Measurements from ENCODE around the gene ABCC3. TPM values are rescaled to one million over a fixed set of nuclear protein-coding genes. Genes with fewer than 3 reads are reported as not detected.
"Not testable (repeated sequence)": the region's sequence is repeated elsewhere in the genome, so short reads cannot be mapped to it uniquely, and the experiment has no call there.

ABCC3 gene
- total RNA-seq, 1 donor from 2014 or later = 3.6 TPM

DNA sequence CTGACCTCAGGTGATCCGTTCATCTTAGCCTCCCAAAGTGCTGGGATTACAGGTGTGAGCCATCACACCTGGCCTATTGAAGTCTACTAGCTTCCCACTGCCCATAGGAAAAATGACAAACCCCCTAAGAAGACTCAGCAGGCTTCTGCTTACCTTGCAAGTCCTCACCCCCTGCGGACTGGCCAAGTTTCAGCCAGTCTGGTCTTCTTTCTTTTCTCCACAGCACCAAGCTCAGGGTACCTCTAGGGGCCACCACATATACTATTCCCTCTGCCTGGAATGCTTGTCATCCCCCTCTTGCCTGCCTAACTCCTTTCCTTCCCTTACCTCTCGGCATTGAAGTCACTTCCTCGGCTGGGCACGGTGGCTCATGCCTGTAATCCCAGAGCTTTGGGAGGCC lies 31.2 kb downstream of the ABCC3 start:
- DNase-seq (ENCODE audit: low read depth, low spot score) = no peak

DNA sequence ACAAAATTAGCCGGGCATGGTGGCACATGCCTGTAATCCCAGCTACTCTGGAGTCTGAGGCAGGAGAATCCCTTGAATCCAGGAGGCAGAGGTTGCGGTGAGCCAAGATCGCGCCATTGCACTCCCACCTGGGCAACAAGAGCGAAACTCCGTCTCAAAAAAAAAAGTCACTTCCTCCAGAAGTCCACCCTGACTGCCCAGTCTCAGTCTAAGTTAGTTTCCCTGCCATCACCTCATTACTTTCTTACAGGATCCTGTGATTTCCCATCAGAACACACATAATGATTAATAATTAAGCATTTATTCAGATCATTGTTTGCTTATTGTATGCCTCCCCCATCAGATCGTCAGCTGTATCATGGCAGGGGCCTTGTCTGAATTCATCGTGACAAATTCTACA lies 31.6 kb downstream of the ABCC3 start:
- no peak for DNase-seq (ENCODE audit: low read depth, low spot score)

DNA sequence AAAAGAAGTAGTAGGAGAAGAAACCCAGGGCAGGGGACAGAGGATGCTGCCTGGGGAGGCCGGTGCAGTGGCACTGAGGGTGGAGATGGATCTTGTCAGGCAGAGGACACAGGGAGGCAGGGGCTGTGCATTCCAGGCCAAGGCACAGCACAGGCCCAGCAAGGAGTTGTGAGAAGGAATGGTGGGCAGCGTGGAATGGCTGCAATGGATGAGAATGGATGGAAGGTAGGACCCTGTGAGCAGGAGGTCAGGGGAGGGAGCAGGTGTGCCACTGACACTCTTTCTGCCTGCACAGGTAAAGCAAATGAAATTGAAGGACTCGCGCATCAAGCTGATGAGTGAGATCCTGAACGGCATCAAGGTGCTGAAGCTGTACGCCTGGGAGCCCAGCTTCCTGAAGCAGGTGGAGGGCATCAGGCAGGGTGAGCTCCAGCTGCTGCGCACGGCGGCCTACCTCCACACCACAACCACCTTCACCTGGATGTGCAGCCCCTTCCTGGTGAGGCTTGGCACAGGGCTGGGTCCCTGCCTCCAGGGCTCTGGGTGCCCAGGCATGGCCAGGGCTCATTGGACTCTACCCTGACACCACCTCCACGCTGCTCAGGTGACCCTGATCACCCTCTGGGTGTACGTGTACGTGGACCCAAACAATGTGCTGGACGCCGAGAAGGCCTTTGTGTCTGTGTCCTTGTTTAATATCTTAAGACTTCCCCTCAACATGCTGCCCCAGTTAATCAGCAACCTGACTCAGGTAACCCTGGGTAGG lies 32.8 kb downstream of the ABCC3 start:
- no peak for DNase-seq (ENCODE audit: low read depth, low spot score)

DNA sequence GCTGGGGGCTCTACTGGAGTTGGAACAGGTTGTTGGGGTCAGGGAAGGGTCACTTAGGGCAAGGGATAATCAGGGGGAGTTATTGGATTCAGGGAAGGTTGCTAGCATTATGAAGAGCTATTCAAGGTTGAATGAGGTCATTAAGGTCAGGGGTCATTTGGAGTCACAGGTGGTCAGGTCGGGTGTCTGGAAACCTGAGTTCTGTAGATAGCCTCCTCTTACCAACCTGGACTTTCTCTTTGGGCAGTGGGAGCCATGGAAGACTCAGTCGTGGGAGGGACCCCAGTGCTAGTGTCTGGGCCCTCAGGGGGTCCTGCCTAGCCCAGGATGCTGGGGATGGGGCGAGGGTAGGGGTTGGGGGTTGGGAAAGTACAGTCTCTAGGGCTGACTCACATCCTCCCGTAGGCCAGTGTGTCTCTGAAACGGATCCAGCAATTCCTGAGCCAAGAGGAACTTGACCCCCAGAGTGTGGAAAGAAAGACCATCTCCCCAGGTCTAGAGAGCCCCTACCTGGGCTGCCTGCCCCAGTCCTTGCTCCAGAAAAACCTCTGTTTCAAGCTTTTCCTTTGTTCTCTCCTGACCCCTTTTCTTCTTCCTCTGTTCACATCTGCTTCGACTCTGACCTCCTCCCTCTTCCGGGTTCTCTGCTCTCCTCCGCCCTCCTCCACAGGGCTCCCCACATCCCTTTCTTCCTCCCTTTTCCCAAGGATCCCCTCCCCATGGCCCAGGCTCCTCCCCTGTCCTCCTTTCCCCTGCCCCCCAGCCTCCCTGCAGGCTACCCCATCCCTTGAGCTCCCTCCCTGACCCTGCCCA lies 33.5 kb downstream of the ABCC3 start:
- no peak for DNase-seq (ENCODE audit: low read depth, low spot score)

DNA sequence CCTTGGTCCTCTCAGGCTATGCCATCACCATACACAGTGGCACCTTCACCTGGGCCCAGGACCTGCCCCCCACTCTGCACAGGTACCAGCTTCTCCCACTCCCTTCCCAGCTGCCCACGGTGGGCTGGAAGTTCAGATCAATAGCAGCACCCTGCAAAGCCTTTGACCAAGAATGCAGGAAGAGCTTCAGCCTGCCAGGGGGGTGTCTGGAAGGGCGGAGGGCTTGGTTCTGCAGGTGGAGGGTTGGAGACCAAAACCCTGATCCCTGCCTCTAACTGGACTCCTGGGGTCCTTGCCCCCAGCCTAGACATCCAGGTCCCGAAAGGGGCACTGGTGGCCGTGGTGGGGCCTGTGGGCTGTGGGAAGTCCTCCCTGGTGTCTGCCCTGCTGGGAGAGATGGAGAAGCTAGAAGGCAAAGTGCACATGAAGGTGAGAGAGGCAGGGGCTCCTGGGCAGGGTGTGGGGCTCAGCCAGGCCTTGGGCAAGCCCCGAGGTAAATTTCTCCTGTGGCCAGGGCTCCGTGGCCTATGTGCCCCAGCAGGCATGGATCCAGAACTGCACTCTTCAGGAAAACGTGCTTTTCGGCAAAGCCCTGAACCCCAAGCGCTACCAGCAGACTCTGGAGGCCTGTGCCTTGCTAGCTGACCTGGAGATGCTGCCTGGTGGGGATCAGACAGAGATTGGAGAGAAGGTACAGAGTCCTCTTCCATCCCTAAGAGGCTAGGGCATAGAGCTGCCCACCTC lies 34.3 kb downstream of the ABCC3 start:
- no peak for DNase-seq (ENCODE audit: low read depth, low spot score)

DNA sequence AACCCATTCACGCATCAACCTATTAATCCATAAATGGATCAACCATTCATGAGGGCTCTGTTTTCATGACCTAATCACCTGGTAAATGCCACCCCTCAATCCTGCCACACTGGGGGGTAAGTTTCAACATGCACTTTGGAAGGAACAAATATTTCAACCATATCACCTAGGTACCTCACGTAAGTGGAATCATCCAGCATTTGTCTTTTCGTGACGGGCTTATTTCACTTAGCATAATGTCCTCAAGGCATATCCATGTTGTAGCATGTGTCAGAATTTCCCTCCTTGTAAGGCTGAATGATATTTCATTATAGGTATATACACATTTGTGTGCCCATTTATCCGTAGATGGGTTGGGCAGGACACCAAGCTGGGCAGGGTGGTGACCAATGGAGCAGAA lies 37.4 kb downstream of the ABCC3 start:
- DNase-seq (ENCODE audit: low read depth, low spot score) = no peak

DNA sequence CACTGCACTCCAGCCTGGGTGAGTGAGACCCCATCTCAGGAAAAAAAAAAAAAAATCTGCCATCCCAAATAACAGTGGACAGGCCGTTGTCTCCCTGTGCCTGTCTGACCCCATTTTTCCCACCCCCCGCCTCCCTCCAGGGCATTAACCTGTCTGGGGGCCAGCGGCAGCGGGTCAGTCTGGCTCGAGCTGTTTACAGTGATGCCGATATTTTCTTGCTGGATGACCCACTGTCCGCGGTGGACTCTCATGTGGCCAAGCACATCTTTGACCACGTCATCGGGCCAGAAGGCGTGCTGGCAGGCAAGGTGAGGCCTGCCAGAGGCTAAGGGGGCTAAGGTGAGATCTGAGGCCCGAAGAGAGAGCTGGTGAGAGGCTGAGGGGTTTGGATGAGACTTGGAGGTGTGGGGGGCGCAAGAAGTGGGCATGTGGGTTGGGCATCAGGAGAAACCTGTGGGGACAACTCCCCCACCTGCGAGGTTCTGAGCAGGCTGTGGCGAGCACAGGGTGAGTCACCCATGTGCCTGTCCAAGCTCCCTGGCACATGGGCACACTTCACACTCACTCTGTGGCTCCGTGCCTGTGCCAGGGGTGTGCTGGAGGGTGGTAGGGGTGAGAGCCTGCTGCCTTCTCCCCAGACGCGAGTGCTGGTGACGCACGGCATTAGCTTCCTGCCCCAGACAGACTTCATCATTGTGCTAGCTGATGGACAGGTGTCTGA lies 38.3 kb downstream of the ABCC3 start:
- no peak for DNase-seq (ENCODE audit: low read depth, low spot score)

DNA sequence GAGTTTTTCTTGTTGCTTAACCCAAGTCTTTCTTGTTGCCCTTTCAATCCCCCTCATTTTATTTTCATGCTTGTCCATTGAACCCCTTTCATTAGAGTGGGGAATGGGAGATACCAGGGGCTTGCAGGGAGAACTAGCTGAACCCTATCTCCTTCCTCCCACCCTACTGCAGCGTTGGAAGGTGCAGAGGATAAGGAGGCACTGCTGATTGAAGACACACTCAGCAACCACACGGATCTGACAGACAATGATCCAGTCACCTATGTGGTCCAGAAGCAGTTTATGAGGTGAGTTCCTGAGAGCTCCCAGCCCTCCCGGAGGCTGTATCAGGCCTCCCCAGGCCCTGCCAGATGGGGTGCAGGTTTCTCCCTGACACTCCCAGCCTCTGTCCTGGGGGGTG lies 40.5 kb downstream of the ABCC3 start:
- DNase-seq (ENCODE audit: low read depth, low spot score) = no peak

DNA sequence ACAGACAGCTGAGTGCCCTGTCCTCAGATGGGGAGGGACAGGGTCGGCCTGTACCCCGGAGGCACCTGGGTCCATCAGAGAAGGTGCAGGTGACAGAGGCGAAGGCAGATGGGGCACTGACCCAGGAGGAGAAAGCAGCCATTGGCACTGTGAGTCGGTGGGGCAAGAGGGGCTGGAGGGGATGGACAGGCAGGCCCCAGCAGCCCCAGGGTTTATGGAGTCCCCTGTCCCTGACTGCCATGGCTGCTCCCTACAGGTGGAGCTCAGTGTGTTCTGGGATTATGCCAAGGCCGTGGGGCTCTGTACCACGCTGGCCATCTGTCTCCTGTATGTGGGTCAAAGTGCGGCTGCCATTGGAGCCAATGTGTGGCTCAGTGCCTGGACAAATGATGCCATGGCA lies 40.9 kb downstream of the ABCC3 start:
- no peak for DNase-seq (ENCODE audit: low read depth, low spot score)

DNA sequence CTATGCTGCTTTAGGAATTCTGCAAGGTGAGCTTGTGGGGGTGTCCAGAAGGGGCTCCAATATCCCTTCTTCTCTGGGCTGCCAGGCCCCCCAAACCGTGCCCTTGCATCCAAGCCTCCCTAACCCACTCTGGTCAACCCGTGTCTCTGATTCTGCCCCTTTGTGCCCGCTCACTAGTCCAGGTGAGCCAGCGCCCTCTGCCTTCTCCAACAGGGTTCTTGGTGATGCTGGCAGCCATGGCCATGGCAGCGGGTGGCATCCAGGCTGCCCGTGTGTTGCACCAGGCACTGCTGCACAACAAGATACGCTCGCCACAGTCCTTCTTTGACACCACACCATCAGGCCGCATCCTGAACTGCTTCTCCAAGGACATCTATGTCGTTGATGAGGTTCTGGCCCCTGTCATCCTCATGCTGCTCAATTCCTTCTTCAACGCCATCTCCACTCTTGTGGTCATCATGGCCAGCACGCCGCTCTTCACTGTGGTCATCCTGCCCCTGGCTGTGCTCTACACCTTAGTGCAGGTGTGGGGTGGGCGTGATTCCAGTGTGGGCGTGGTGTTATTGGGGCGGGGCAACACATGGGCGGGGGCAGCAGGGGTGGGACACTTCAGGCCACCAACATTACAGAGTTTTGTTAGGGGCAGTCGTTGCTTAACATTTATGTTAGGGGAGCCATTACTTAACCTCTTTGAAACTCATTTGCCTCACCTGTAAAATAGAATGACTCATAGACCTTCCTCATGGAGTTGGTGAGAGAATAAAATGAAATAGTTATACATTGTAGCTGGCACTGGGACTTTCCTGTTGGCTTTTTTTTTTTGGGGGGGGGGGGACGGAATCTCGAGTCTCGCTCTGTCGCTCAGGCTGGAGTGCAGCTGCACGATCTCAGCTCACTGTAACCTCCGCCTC lies 41.6 kb downstream of the ABCC3 start:
- DNase-seq (ENCODE audit: low read depth, low spot score) = no peak

DNA sequence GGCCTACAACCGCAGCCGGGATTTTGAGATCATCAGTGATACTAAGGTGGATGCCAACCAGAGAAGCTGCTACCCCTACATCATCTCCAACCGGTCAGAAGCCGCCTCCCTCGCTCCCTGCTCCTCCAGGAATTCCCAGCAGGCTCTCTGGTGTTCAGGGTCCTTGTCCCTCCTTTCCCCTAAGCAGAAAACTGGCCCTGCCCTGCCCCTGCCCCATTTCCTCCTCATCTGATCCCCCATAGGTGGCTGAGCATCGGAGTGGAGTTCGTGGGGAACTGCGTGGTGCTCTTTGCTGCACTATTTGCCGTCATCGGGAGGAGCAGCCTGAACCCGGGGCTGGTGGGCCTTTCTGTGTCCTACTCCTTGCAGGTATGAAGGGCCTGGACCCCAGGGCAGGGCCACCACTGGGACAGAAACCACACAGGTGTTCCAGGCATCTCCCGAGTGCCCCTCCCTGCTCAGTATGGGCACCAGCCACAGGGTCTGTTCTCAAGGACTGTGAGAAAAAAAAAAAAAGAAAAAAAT lies 43.2 kb downstream of the ABCC3 start:
- DNase-seq (ENCODE audit: low read depth, low spot score) = no peak

DNA sequence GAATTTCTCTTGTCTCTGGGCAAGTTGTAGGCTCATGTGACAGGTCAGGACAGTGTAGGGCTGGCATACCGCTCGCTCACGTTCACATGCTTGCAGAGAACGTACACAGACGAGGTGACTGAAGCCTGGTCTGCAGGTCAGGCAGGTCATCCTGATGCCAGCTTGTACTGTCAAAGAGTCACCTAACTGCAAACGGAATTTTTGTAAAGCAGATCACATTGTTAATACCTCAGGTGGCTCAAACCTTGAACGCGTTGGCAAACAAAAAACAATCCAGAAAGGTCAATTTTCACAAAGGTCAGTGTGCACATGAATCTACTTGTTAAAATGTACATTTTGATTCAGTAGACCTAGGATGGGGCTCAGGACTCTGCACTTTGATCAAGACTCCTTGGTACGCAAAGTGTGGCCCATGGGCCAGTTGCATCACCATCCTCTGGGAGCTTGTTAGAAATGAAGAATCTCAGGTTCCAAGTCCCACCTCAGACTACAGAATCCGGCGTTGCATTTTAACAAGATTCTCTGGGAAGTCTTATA lies 44.4 kb downstream of the ABCC3 start:
- DNase-seq (ENCODE audit: low read depth, low spot score) = no peak

DNA sequence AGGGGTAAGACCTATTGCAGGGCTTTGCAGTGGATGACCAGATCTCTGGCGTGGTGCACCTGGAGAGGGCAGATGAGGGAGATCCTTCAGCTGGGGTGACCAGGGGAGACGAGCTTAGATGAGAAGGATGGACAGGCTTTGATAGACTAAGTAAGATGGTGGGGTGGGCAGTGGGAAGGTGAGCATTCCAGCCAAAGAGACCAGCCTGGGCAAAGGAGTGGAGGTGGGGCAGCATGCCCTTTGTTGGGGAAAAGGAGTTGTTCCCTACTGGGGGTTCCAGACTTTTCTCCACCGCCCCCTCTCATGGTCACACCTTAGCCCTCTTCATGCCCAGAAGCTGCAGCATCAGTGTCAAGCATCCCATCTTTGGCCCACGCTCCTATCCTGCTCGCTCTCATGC lies 45.4 kb downstream of the ABCC3 start:
- DNase-seq (ENCODE audit: low read depth, low spot score) = no peak

DNA sequence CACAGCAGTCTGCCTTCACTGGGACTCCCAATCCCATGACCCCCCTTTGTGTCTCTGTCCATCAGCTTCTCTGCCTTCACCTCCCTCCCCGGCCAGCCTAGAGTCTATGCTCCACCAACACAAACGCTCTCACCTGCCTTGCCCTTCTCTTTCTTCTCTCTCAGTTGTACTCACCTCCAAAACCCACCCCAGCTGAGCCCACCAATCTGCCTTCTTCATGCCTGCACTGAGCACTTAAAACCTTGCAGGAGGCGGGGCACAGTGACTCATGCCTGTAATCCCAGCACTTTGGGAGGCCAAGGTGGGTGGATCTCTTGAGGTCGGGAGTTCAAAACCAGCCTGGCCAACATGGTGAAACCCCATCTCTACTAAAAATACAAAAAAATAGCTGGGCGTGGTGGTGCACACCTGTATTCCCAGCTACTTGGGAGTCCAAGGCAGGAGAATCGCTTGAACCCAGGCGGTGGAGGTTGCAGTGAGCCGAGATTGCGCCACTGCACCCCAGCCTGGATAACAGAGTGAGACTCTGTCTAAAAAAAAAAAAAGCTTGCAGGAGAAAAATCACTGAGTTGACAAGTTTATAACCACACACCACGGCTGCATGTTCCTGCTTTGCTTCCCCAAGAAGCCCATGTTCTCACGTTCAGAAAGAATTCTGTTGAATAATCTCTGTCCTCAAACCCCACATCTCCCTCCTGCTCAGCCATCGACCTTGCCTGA lies 46.0 kb downstream of the ABCC3 start:
- not testable (repeated sequence) for DNase-seq (ENCODE audit: low read depth, low spot score)

DNA sequence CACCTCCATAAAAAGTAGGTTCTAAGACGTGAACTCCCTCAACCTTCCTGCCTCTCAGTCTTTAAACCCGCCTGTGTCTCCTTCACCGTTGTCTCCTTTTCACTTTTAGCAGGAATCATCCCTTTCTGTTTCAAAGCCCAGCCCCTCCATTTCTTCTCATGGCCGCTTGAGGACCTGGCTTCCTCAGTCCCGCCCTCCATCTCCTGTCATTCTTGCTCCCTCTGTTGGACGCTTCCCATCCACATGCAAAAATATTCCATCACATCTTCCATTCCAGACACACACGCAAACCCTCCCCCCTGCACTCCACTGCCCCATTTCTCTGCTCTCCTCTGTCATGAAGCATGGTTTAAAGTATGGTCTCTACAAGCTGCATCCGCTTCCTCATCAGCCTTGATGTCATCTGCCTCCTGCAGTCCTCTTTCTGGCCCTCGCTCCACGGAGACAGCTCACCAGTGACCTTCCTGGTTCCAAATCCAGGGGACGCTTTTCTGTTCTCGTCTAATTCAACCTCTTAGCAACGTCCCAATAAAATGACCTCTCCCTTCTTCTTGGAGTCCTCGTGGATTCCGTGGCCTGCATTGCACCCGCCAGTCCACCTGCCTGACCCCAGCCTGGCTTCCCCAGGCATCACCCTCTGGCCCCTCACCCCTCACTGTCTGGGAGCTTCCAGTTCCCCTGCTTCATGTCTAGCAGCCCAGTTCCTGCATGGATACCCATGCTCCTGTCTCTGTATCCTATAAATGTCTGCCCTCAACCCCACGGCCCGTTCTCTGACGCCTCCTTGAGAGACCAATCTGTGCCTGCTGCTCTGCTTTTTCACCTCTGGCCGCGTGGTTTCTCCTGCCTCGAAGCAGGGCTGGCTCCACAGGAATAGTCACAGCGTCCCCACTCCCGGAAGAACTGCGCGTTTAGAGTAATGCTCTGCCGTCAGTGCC lies 46.9 kb downstream of the ABCC3 start:
- peak; percentile 40 for DNase-seq (ENCODE audit: low read depth, low spot score)

DNA sequence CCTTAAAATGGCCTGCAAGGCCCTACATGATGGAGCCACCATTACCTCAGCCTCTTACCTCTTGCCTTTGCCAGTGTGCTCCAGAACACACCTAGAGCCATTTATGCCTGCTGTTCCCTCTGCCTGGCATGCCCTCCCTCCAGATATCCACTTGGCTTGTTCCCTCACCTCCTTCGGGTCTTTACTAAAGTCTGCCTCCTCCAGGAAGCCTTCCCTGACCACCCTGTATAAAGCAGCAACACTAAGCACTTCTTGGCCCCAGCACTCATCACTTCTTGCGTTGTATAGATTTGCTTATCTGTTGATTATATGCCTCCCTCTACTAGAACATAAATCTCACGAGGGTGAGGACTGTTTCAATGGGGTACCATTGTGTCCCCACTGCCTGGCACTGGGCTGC lies 47.8 kb downstream of the ABCC3 start:
- no peak for DNase-seq (ENCODE audit: low read depth, low spot score)

DNA sequence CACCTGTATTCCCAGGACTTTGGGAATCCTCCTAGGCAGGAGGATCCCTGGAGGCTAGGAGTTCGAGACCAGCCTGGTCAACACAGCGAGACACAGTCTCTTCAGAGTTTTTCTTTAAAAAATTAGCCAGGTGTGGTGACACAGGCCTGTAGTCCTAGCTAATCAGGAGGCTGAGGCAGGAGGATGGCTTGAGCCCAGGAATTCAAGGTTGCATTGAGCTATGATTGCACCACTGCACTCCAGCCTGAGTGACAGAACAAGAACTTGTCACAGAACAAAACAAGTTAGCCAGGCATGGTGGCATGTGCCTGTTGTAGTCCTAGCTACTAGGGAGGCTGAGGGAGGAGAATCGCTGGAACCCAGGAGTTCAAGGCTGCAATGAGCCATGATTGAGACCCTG lies 48.3 kb downstream of the ABCC3 start:
- DNase-seq (ENCODE audit: low read depth, low spot score) = no peak

Measured in pulmonary artery endothelial cell (primary cell).